ENCODE data around the gene P2RY6.

P2RY6 gene

GRCh38 chr11:73245461-73245860, 26.7 kb upstream of the P2RY6 start:
- TF ChIP-seq EZH2 (IDR thresholded peaks at IDR 0.05; ENCODE audit: borderline replicate concordance, low read depth, low read length, severe bottlenecking) (no peak), CTCF (IDR thresholded peaks at IDR 0.05; ENCODE audit: borderline replicate concordance, extremely low read depth, low read length, poor library complexity, severe bottlenecking) (no peak)
- no peaks in the 10 kb centered on the region for H3K9me3 ChIP-seq (ENCODE audit: insufficient read depth, low read length, severe bottlenecking)
- H3K9ac ChIP-seq (ENCODE audit: low read depth, low read length): no peak overlapping the region

GRCh38 chr11:73246303-73246702, 25.8 kb upstream of the P2RY6 start:
- Histone ChIP-seq H3K4me3 (ENCODE audit: low read depth in 1 of 2, low read length in 2 of 2) (no peak overlapping the region), H3K9ac (ENCODE audit: low read depth, low read length) (no peak overlapping the region), H3K27me3 (ENCODE audit: insufficient read depth, low read length, poor library complexity) (no peaks in the 10 kb centered on the region), H3K36me3 (ENCODE audit: insufficient read depth, low read length) (no peaks in the 10 kb centered on the region), H3K9me3 (ENCODE audit: insufficient read depth, low read length, severe bottlenecking) (no peaks in the 10 kb centered on the region), H3K79me2 (ENCODE audit: insufficient read depth, low read length) (no peaks in the 10 kb centered on the region), H3K4me2 (ENCODE audit: insufficient read depth, low read length) (no peak overlapping the region), H2AFZ (ENCODE audit: low read depth, low read length) (no peak overlapping the region), H3K27ac (ENCODE audit: low read length) (no peak overlapping the region), H4K20me1 (ENCODE audit: insufficient read depth, low read length) (no peaks in the 10 kb centered on the region), H3K4me1 (ENCODE audit: insufficient read depth, low read length) (peaks cover 9% of the 10 kb centered on the region)
- DNase-seq (no peak), ATAC-seq (ENCODE audit: insufficient read depth, low read depth) (no peak)
- no peak for TF ChIP-seq EZH2 (IDR thresholded peaks at IDR 0.05; ENCODE audit: borderline replicate concordance, low read depth, low read length, severe bottlenecking)
- no peak for TF ChIP-seq CTCF (IDR thresholded peaks at IDR 0.05; ENCODE audit: borderline replicate concordance, extremely low read depth, low read length, poor library complexity, severe bottlenecking)

More at GRCh38 chr11:73245461-73245860, 26.7 kb upstream of the P2RY6 start:
- DNase-seq (no peak), ATAC-seq (ENCODE audit: insufficient read depth, low read depth) (no peak)
- H2AFZ ChIP-seq (ENCODE audit: low read depth, low read length): no peak overlapping the region
- no peak overlapping the region for H3K27ac ChIP-seq (ENCODE audit: low read length)
- H4K20me1 ChIP-seq (ENCODE audit: insufficient read depth, low read length): no peaks in the 10 kb centered on the region
- H3K4me2 ChIP-seq (ENCODE audit: insufficient read depth, low read length): no peak overlapping the region
- no peaks in the 10 kb centered on the region for H3K79me2 ChIP-seq (ENCODE audit: insufficient read depth, low read length)
- H3K4me1 ChIP-seq (ENCODE audit: insufficient read depth, low read length): peaks cover 9% of the 10 kb centered on the region
- no peaks in the 10 kb centered on the region for H3K27me3 ChIP-seq (ENCODE audit: insufficient read depth, low read length, poor library complexity)
- no peak overlapping the region for H3K4me3 ChIP-seq (ENCODE audit: low read depth in 1 of 2, low read length in 2 of 2)
- no peaks in the 10 kb centered on the region for H3K36me3 ChIP-seq (ENCODE audit: insufficient read depth, low read length)

GRCh38 chr11:73248526-73249185, 23.5 kb upstream of the P2RY6 start:
- H3K4me1 ChIP-seq (ENCODE audit: insufficient read depth, low read length): no peaks in the 10 kb centered on the region
- H4K20me1 ChIP-seq (ENCODE audit: insufficient read depth, low read length): no peaks in the 10 kb centered on the region
- H3K9ac ChIP-seq (ENCODE audit: low read depth, low read length): no peak overlapping the region
- TF ChIP-seq CTCF (IDR thresholded peaks at IDR 0.05; ENCODE audit: borderline replicate concordance, extremely low read depth, low read length, poor library complexity, severe bottlenecking): no peak
- no peak for TF ChIP-seq EZH2 (IDR thresholded peaks at IDR 0.05; ENCODE audit: borderline replicate concordance, low read depth, low read length, severe bottlenecking)
- H3K79me2 ChIP-seq (ENCODE audit: insufficient read depth, low read length): no peaks in the 10 kb centered on the region
- DNase-seq (no peak), ATAC-seq (ENCODE audit: insufficient read depth, low read depth) (no peak)
- no peak overlapping the region for H3K4me2 ChIP-seq (ENCODE audit: insufficient read depth, low read length)
- H3K9me3 ChIP-seq (ENCODE audit: insufficient read depth, low read length, severe bottlenecking): no peaks in the 10 kb centered on the region
- H3K27ac ChIP-seq (ENCODE audit: low read length): no peak overlapping the region
- H3K27me3 ChIP-seq (ENCODE audit: insufficient read depth, low read length, poor library complexity): no peaks in the 10 kb centered on the region
- peak overlapping the region; percentile 54; the same call in 1 of the 2 replicates for H2AFZ ChIP-seq (ENCODE audit: low read depth, low read length)
- H3K36me3 ChIP-seq (ENCODE audit: insufficient read depth, low read length): no peaks in the 10 kb centered on the region
- H3K4me3 ChIP-seq (ENCODE audit: low read depth in 1 of 2, low read length in 2 of 2): no peak overlapping the region

Data from DND-41 (cell line).